Endodermal cell (in vitro differentiated cells): Measurements from ENCODE around the gene ERVK3-1. TPM values are rescaled to one million over a fixed set of nuclear protein-coding genes. Genes with fewer than 3 reads are reported as not detected.
A peak's percentile ranks its signal among the peaks of the same experiment; 100 is the strongest.

Experiments
- DNase-seq: peaks from one replicate; pipeline ENCODE4 v3.0.0-alpha.2; 2017
- H3K27ac ChIP-seq: 2 replicates; pipeline ENCODE4 v1.5.1; 2013; ENCODE audit warnings: mild to moderate bottlenecking, low read depth, low read length, moderate library complexity
- H3K27me3 ChIP-seq: 2 replicates; pipeline ENCODE4 v1.6.1; 2013; ENCODE audit warnings: mild to moderate bottlenecking, low read length, moderate library complexity; ENCODE audit not compliant: insufficient read depth, control insufficient read depth, poor library complexity, severe bottlenecking
- H3K36me3 ChIP-seq: 2 replicates; pipeline ENCODE4 v1.7.0; 2013; ENCODE audit warnings: mild to moderate bottlenecking, low read length, moderate library complexity; ENCODE audit not compliant: control insufficient read depth, insufficient read depth
- H3K4me1 ChIP-seq: one replicate; pipeline ENCODE4 v1.7.0; 2013; ENCODE audit warnings: low read length; ENCODE audit not compliant: control insufficient read depth, insufficient read depth
- H3K4me3 ChIP-seq: 2 replicates; pipeline ENCODE4 v1.5.1; 2013; ENCODE audit warnings: mild to moderate bottlenecking, low read length, moderate library complexity
- H3K9ac ChIP-seq: 2 replicates; pipeline ENCODE4 v1.6.1; 2013; ENCODE audit warnings: mild to moderate bottlenecking, low read length, moderate library complexity; ENCODE audit not compliant: poor library complexity, severe bottlenecking; ENCODE audit errors: extremely low read depth
- H3K9me3 ChIP-seq: 2 replicates; pipeline ENCODE4 v1.6.1; 2013; ENCODE audit warnings: mild to moderate bottlenecking, low read length, moderate library complexity; ENCODE audit not compliant: control insufficient read depth
- H3K27ac Mint-ChIP-seq: 2 replicates; pipeline ENCODE4 v1.8.0; 2020; ENCODE audit warnings: mixed read lengths
- H3K27me3 Mint-ChIP-seq: 2 replicates; pipeline ENCODE4 v1.8.0; 2021; ENCODE audit warnings: mild to moderate bottlenecking, mixed read lengths; ENCODE audit not compliant: insufficient read depth
- H3K36me3 Mint-ChIP-seq: 2 replicates; pipeline ENCODE4 v1.8.0; 2020; ENCODE audit warnings: low read depth, mixed read lengths
- H3K4me1 Mint-ChIP-seq: 2 replicates; pipeline ENCODE4 v1.8.0; 2020; ENCODE audit warnings: mixed read lengths
- H3K4me3 Mint-ChIP-seq: 2 replicates; pipeline ENCODE4 v1.8.0; 2020; ENCODE audit warnings: mild to moderate bottlenecking, moderate library complexity, mixed read lengths
- H3K9me3 Mint-ChIP-seq: 2 replicates; pipeline ENCODE4 v1.8.0; 2020; ENCODE audit warnings: mild to moderate bottlenecking, mixed read lengths
- WGBS, 2 experiments: methylation state at CpG; one replicate each; pipeline versions ENCODE4 v1.1.5 to v1.1.7; 2013; ENCODE audit warnings: missing lambda C conversion rate in 2 of 2, mixed read lengths in 1 of 2; ENCODE audit not compliant: insufficient coverage in 1 of 2, insufficient read length in 1 of 2; 5-methylcytosine and 5-hydroxymethylcytosine counted together
- total RNA-seq, 2 donors: library from RNA; stranded (reverse); fragmentation: NEBNext Ultra II Directional in 1 of 2; extraction: Animal tissue kit (Norgen Biotek cat#: 25700) in 1 of 2; gene quantifications; 2 replicates in 1 of 2; 3 replicates in 1 of 2; pipeline ENCODE4 v1.2.1, GENCODE V29; 2021
- TF ChIP-seq, protein P1 (sequence below): fragments of 200-600 bp; sonication (generic); conservative IDR thresholded peaks from 2 replicates; pipeline ENCODE4 v1.5.0; 2021; ENCODE audit warnings: antibody characterized with exemption, mild to moderate bottlenecking

Gene ERVK3-1
- total RNA-seq, 2 donors from 2014 or later = 27.5 to 28.0 TPM

DNA sequence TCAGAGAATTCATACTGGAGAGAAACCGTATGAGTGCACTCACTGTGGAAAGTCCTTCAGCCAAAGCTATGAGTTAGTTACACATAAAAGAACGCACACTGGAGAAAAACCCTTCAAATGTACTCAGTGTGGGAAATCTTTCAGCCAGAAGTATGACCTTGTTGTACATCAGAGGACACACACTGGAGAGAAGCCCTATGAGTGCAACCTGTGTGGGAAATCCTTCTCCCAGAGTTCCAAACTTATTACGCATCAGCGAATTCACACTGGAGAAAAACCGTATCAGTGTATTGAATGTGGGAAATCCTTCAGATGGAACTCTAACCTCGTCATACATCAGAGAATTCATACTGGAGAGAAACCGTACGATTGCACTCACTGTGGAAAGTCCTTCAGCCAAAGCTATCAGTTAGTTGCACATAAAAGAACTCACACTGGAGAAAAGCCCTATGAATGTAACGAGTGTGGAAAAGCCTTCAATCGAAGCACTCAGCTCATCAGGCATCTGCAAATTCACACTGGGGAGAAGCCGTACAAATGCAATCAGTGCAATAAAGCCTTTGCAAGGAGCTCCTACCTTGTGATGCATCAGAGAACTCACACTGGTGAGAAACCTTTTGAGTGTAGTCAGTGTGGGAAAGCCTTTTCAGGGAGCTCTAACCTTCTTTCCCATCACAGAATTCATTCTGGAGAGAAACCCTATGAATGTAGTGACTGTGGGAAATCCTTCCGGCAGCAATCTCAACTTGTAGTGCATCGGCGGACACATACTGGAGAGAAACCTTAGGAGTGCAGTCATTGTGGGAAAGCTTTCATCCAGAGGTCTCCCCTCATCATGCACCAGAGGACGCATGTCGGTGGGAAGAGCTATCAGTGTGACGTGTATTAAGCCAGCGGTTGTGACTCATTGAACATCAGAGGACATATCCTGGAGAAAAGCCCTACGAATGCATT lies 42.9 kb upstream of the ERVK3-1 start:
- no peak overlapping the region for H3K27ac ChIP-seq
- WGBS, 2 experiments = 93 to 94% methylated on average over 18 to 19 of the region's 19 CpGs
- peaks cover 100% of the 10 kb centered on the region for H3K9me3 ChIP-seq
- no peaks in the 10 kb centered on the region for H3K27me3 Mint-ChIP-seq
- H3K36me3 Mint-ChIP-seq = peaks cover 96% of the 10 kb centered on the region
- no peak for DNase-seq
- H3K27me3 ChIP-seq = no peaks in the 10 kb centered on the region
- H3K27ac Mint-ChIP-seq = no peak overlapping the region
- peak overlapping the region; percentile 72 for H3K4me3 ChIP-seq
- TF ChIP-seq, protein P1, sequence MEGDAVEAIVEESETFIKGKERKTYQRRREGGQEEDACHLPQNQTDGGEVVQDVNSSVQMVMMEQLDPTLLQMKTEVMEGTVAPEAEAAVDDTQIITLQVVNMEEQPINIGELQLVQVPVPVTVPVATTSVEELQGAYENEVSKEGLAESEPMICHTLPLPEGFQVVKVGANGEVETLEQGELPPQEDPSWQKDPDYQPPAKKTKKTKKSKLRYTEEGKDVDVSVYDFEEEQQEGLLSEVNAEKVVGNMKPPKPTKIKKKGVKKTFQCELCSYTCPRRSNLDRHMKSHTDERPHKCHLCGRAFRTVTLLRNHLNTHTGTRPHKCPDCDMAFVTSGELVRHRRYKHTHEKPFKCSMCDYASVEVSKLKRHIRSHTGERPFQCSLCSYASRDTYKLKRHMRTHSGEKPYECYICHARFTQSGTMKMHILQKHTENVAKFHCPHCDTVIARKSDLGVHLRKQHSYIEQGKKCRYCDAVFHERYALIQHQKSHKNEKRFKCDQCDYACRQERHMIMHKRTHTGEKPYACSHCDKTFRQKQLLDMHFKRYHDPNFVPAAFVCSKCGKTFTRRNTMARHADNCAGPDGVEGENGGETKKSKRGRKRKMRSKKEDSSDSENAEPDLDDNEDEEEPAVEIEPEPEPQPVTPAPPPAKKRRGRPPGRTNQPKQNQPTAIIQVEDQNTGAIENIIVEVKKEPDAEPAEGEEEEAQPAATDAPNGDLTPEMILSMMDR = no peak
- H3K4me3 Mint-ChIP-seq = no peak overlapping the region
- H3K36me3 ChIP-seq = peaks cover 93% of the 10 kb centered on the region
- H3K9ac ChIP-seq = no peak overlapping the region
- no peaks in the 10 kb centered on the region for H3K4me1 ChIP-seq
- H3K9me3 Mint-ChIP-seq = peaks cover 100% of the 10 kb centered on the region
- H3K4me1 Mint-ChIP-seq = no peaks in the 10 kb centered on the region

DNA sequence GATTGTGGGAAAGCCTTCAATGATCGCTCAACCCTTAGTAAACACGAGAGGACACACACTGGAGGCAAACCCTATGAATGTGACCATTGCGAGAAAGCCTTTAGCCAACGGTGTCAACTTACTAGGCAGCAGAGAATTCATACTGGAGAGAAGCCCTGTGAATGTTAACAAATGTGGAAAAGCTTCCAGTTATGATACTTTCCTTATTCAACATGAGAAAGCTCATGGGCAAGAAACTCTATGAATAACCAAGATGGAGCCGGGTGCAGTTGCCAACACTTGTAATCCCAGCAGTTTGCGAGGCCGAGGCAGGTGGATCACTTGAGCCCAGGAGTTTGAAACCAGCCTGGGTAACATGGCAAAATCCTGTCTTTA lies 42.3 kb upstream of the ERVK3-1 start:
- no peak overlapping the region for H3K27ac Mint-ChIP-seq
- TF ChIP-seq, protein P1 = no peak
- no peak for DNase-seq
- H3K9ac ChIP-seq = no peak overlapping the region
- peaks cover 100% of the 10 kb centered on the region for H3K9me3 Mint-ChIP-seq
- H3K4me3 ChIP-seq = peak overlapping the region; percentile 72
- peaks cover 99% of the 10 kb centered on the region for H3K9me3 ChIP-seq
- peaks cover 88% of the 10 kb centered on the region for H3K36me3 ChIP-seq
- peaks cover 95% of the 10 kb centered on the region for H3K36me3 Mint-ChIP-seq
- no peaks in the 10 kb centered on the region for H3K4me1 ChIP-seq
- H3K27me3 ChIP-seq = no peaks in the 10 kb centered on the region
- no peaks in the 10 kb centered on the region for H3K27me3 Mint-ChIP-seq
- no peak overlapping the region for H3K27ac ChIP-seq
- H3K4me3 Mint-ChIP-seq = no peak overlapping the region
- no peaks in the 10 kb centered on the region for H3K4me1 Mint-ChIP-seq
- 93 to 97% methylated on average over 7 of the region's 7 CpGs for WGBS, 2 experiments

- peaks cover 87% of the 10 kb centered on the region for H3K36me3 Mint-ChIP-seq
- peak overlapping the region; percentile 72 for H3K4me3 ChIP-seq
- H3K9me3 ChIP-seq = peaks cover 96% of the 10 kb centered on the region
- no peak overlapping the region for H3K4me3 Mint-ChIP-seq
- no peak for DNase-seq
- H3K27me3 ChIP-seq = no peaks in the 10 kb centered on the region
- 96 to 100% methylated on average over 3 of the region's 3 CpGs for WGBS, 2 experiments
- no peak overlapping the region for H3K27ac ChIP-seq
- peaks cover 97% of the 10 kb centered on the region for H3K9me3 Mint-ChIP-seq
- no peaks in the 10 kb centered on the region for H3K27me3 Mint-ChIP-seq
- no peak overlapping the region for H3K9ac ChIP-seq
- H3K36me3 ChIP-seq = peaks cover 73% of the 10 kb centered on the region
- TF ChIP-seq, protein P1 = no peak
- H3K4me1 Mint-ChIP-seq = no peaks in the 10 kb centered on the region
- no peaks in the 10 kb centered on the region for H3K4me1 ChIP-seq
- H3K27ac Mint-ChIP-seq = no peak overlapping the region
These were observed 40.1 kb upstream of the ERVK3-1 start for GRCh38 chr19:58265100-58265499.
